HG02571 (cell line): ENCODE results near the gene GPR50.

Experiments used
- ATAC-seq: cut with Tn5 transposase; IDR thresholded peaks from one replicate; pipeline ENCODE4 v1.9.1; 2021; ENCODE audit warnings: mild to moderate bottlenecking, moderate library complexity; ENCODE audit not compliant: unreplicated experiment

The GPR50 gene

GRCh38 chrX:151226941-151227340, 50.6 kb downstream of the GPR50 start:
- ATAC-seq = no peak

- no peak for ATAC-seq
Observed at GRCh38 chrX:151227627-151228026, 51.2 kb downstream of the GPR50 start.

- ATAC-seq = no peak
Observed at GRCh38 chrX:151228935-151229334, 52.6 kb downstream of the GPR50 start.
